Stimulated activated CD8-positive, alpha-beta memory T cell treated with anti-CD3 and anti-CD28 coated beads, Interleukin-15, amount 100 ng/mL, for 48 hours (primary cell): ENCODE data around the gene BRD4.
A peak's percentile ranks its signal among the peaks of the same experiment; 100 is the strongest.

Experiments
- DNase-seq, 2 donors: peaks; one replicate each; pipeline ENCODE4 v3.0.0-alpha.2; 2020; ENCODE audit warnings: low read depth in 2 of 2

Gene BRD4

GRCh38 chr19:15289673-15290072 lies 42.7 kb downstream of the BRD4 start:
- DNase-seq, result no peak

- DNase-seq, result no peak
Observed at GRCh38 chr19:15288146-15288963, 44.0 kb downstream of the BRD4 start.

GRCh38 chr19:15287496-15287895 lies 44.8 kb downstream of the BRD4 start:
- no peak for DNase-seq

- DNase-seq, result no peak
Observed at GRCh38 chr19:15286688-15287365, 45.5 kb downstream of the BRD4 start.

- no peak for DNase-seq
Observed at GRCh38 chr19:15285896-15286591, 46.3 kb downstream of the BRD4 start.

- no peak for DNase-seq
Observed at GRCh38 chr19:15284896-15285295, 47.4 kb downstream of the BRD4 start.

GRCh38 chr19:15284091-15284490 lies 48.2 kb downstream of the BRD4 start:
- no peak for DNase-seq

- DNase-seq, result peak in 1 of 2 donors; percentile 22
Observed at GRCh38 chr19:15283141-15283883, 49.0 kb downstream of the BRD4 start.

- no peak for DNase-seq
Observed at GRCh38 chr19:15282311-15282705, 50.0 kb downstream of the BRD4 start.

- DNase-seq, result no peak
Observed at GRCh38 chr19:15280915-15281683, 51.2 kb downstream of the BRD4 start.

GRCh38 chr19:15280048-15280725 lies 52.2 kb downstream of the BRD4 start:
- no peak for DNase-seq

- DNase-seq, result no peak
Observed at GRCh38 chr19:15279326-15279904, 52.9 kb downstream of the BRD4 start.

GRCh38 chr19:15276620-15277215 lies 55.6 kb downstream of the BRD4 start:
- DNase-seq, result no peak

- DNase-seq, result no peak
Observed at GRCh38 chr19:15274477-15274876, 57.9 kb downstream of the BRD4 start.

- DNase-seq, result no peak
Observed at GRCh38 chr19:15269806-15270205, 62.5 kb downstream of the BRD4 start.

- DNase-seq, result no peak
Observed at GRCh38 chr19:15268928-15269253, 63.4 kb downstream of the BRD4 start.

- no peak for DNase-seq
Observed at GRCh38 chr19:15268192-15268927, 64.0 kb downstream of the BRD4 start.

GRCh38 chr19:15266683-15267082 lies 65.7 kb downstream of the BRD4 start:
- DNase-seq, result no peak

- DNase-seq, result no peak
Observed at GRCh38 chr19:15265850-15266248, 66.5 kb downstream of the BRD4 start.
